ENCODE data around the gene SGCB. TPM values are rescaled to one million over a fixed set of nuclear protein-coding genes. Genes with fewer than 3 reads are reported as not detected.

The SGCB gene
- total and polyA plus RNA-seq, 2 donors: 2.5 to 8.8 TPM

GRCh38 chr4:51995647-51996220 is 42.4 kb downstream of the SGCB start:
- 63% methylated on average over 20 of the region's 20 CpGs for WGBS
- no peak for DNase-seq (ENCODE audit: low read depth in 6 of 9, low spot score in 9 of 9)
- no peak overlapping the region for H3K4me3 ChIP-seq (ENCODE audit: low read length in 2 of 2)
- no peak overlapping the region for H3K27ac ChIP-seq (ENCODE audit: low read depth in 1 of 2, low read length in 1 of 2)
- peaks cover 0 to 13% of the 10 kb centered on the region in 2 donors for H3K9me3 ChIP-seq (ENCODE audit: control insufficient read depth in 2 of 2, insufficient read depth in 1 of 2, low read length in 1 of 2)
- H3K4me1 ChIP-seq (ENCODE audit: control insufficient read depth in 2 of 2, insufficient read depth in 2 of 2, low read length in 2 of 2): no peaks in the 10 kb centered on the region
- H3K27me3 ChIP-seq (ENCODE audit: control insufficient read depth in 2 of 2, insufficient read depth in 1 of 2, low read length in 1 of 2): no peaks in the 10 kb centered on the region
- H3K36me3 ChIP-seq (ENCODE audit: control insufficient read depth in 2 of 2, insufficient read depth in 2 of 2, low read length in 1 of 2): no peaks in the 10 kb centered on the region

Other genes with a start within 250 kb of the SGCB start
- gene DCUN1D4, start 195.1 kb downstream of the SGCB start, total RNA-seq: 17.0 TPM
- gene DCUN1D4, start 195.1 kb downstream of the SGCB start, polyA plus RNA-seq: 24.1 TPM
- 0.09 TPM for gene LRRC66, start 17.9 kb downstream of the SGCB start, total RNA-seq
- 0.41 TPM for gene LRRC66, start 17.9 kb downstream of the SGCB start, polyA plus RNA-seq
- 1.6 TPM for gene SPATA18, start 13.0 kb upstream of the SGCB start, total RNA-seq
- 3.1 TPM for gene SPATA18, start 13.0 kb upstream of the SGCB start, polyA plus RNA-seq

All from thymus (tissue), 11 donors.